GM18873 (cell line): ENCODE data around the gene SNX33.

Source experiments
- ATAC-seq: cut with Tn5 transposase; IDR thresholded peaks from one replicate; pipeline ENCODE4 v1.9.1; 2021; ENCODE audit warnings: mild to moderate bottlenecking, moderate library complexity, moderate number of reproducible peaks; ENCODE audit not compliant: unreplicated experiment, low FRiP score

SNX33 gene

GRCh38 chr15:75641179-75641503, 6.6 kb upstream of the SNX33 start:
- ATAC-seq: no peak

GRCh38 chr15:75641603-75642002, 6.1 kb upstream of the SNX33 start:
- ATAC-seq: no peak

GRCh38 chr15:75644376-75644775, 3.3 kb upstream of the SNX33 start:
- ATAC-seq: no peak

GRCh38 chr15:75646112-75646943, 1.4 kb upstream of the SNX33 start:
- no peak for ATAC-seq

- ATAC-seq: no peak
Measured at GRCh38 chr15:75646944-75647364, 758 bp upstream of the SNX33 start.

- no peak for ATAC-seq
Measured at GRCh38 chr15:75648156-75649000, 666 bp downstream of the SNX33 start.

- ATAC-seq: no peak
Measured at GRCh38 chr15:75649045-75649761, 1.5 kb downstream of the SNX33 start.

- ATAC-seq: no peak
Measured at GRCh38 chr15:75649848-75650247, 2.1 kb downstream of the SNX33 start.

GRCh38 chr15:75650908-75651809, 3.4 kb downstream of the SNX33 start:
- ATAC-seq: no peak

GRCh38 chr15:75651810-75652543, 4.3 kb downstream of the SNX33 start:
- ATAC-seq: no peak

- no peak for ATAC-seq
Measured at GRCh38 chr15:75653347-75653913, 5.7 kb downstream of the SNX33 start.

- no peak for ATAC-seq
Measured at GRCh38 chr15:75654201-75654907, 6.6 kb downstream of the SNX33 start.

GRCh38 chr15:75655931-75656330, 8.2 kb downstream of the SNX33 start:
- no peak for ATAC-seq

- ATAC-seq: no peak
Measured at GRCh38 chr15:75656331-75656730, 8.6 kb downstream of the SNX33 start.

- no peak for ATAC-seq
Measured at GRCh38 chr15:75656813-75657212, 9.1 kb downstream of the SNX33 start.

- no peak for ATAC-seq
Measured at GRCh38 chr15:75659141-75659771, 11.5 kb downstream of the SNX33 start.

- ATAC-seq: no peak
Measured at GRCh38 chr15:75659928-75660645, 12.4 kb downstream of the SNX33 start.
